Trophoblast cell (in vitro differentiated cells and primary cell): Measurements from ENCODE around the gene CAPN8.
A peak's percentile ranks its signal among the peaks of the same experiment; 100 is the strongest.

Experiments
- DNase-seq, 2 donors: peaks; one replicate each; pipeline ENCODE4 v3.0.0-alpha.2; 2016
- H2AFZ ChIP-seq: 2 replicates; pipeline ENCODE4 v1.6.1; 2013; ENCODE audit warnings: low read length, moderate library complexity, mild to moderate bottlenecking; ENCODE audit not compliant: insufficient read depth, poor library complexity
- H2AK5ac ChIP-seq: 2 replicates; pipeline ENCODE4 v1.6.1; 2013; ENCODE audit warnings: mild to moderate bottlenecking, low read length
- H2BK120ac ChIP-seq: 2 replicates; pipeline ENCODE4 v1.6.1; 2013; ENCODE audit warnings: low read length, mild to moderate bottlenecking, moderate library complexity; ENCODE audit not compliant: insufficient read depth, poor library complexity
- H2BK12ac ChIP-seq: 2 replicates; pipeline ENCODE4 v1.6.1; 2013; ENCODE audit warnings: mild to moderate bottlenecking, low read length, moderate library complexity
- H2BK5ac ChIP-seq: 2 replicates; pipeline ENCODE4 v1.6.1; 2013; ENCODE audit warnings: low read length, low read depth, moderate library complexity, mild to moderate bottlenecking; ENCODE audit not compliant: poor library complexity
- H3K14ac ChIP-seq: 2 replicates; pipeline ENCODE4 v1.6.1; 2013; ENCODE audit warnings: mild to moderate bottlenecking, low read length
- H3K18ac ChIP-seq: 2 replicates; pipeline ENCODE4 v1.6.1; 2013; ENCODE audit warnings: mild to moderate bottlenecking, low read length
- H3K23ac ChIP-seq: 2 replicates; pipeline ENCODE4 v1.6.1; 2013; ENCODE audit warnings: low read length
- H3K27ac ChIP-seq: 2 replicates; pipeline ENCODE4 v1.5.1; 2013; ENCODE audit warnings: low read depth, mild to moderate bottlenecking, inconsistent platforms, low read length, moderate library complexity
- H3K27me3 ChIP-seq: 2 replicates; pipeline ENCODE4 v1.6.1; 2013; ENCODE audit warnings: inconsistent platforms, mild to moderate bottlenecking, low read length, moderate library complexity; ENCODE audit not compliant: insufficient read depth
- H3K36me3 ChIP-seq, 2 experiments: 1 replicate in 1 of 2; 2 replicates in 1 of 2; pipeline ENCODE4 v1.6.1; 2013; ENCODE audit warnings: low read length in 2 of 2, mild to moderate bottlenecking in 2 of 2, moderate library complexity in 1 of 2; ENCODE audit not compliant: insufficient read depth in 2 of 2, control insufficient read depth in 1 of 2
- H3K4ac ChIP-seq: 2 replicates; pipeline ENCODE4 v1.6.1; 2013; ENCODE audit warnings: low read depth, mild to moderate bottlenecking, low read length, moderate library complexity
- H3K4me1 ChIP-seq, 2 experiments: 1 replicate in 1 of 2; 2 replicates in 1 of 2; pipeline ENCODE4 v1.6.1; 2013; ENCODE audit warnings: low read length in 2 of 2, mild to moderate bottlenecking in 2 of 2, moderate library complexity in 1 of 2; ENCODE audit not compliant: insufficient read depth in 2 of 2, control insufficient read depth in 1 of 2
- H3K4me2 ChIP-seq: 2 replicates; pipeline ENCODE4 v1.6.1; 2013; ENCODE audit warnings: inconsistent platforms, mild to moderate bottlenecking, low read length, moderate library complexity
- H3K4me3 ChIP-seq: 2 replicates; pipeline ENCODE4 v1.5.1; 2013; ENCODE audit warnings: mild to moderate bottlenecking, low read depth, low read length, inconsistent platforms
- H3K79me1 ChIP-seq: one replicate; pipeline ENCODE4 v1.6.1; 2013; ENCODE audit warnings: low read length
- H3K79me2 ChIP-seq: 2 replicates; pipeline ENCODE4 v1.6.1; 2013; ENCODE audit warnings: low read length, mild to moderate bottlenecking; ENCODE audit not compliant: control insufficient read depth, insufficient read depth, poor library complexity
- H3K9ac ChIP-seq: 2 replicates; pipeline ENCODE4 v1.6.1; 2013; ENCODE audit warnings: mild to moderate bottlenecking, low read length
- H3K9me3 ChIP-seq: 2 replicates; pipeline ENCODE4 v1.6.1; 2013; ENCODE audit warnings: low read depth, mild to moderate bottlenecking, control low read depth, inconsistent platforms, low read length; ENCODE audit not compliant: insufficient read depth
- H4K12ac ChIP-seq: 2 replicates; pipeline ENCODE4 v1.6.1; 2013; ENCODE audit warnings: low read depth, mild to moderate bottlenecking, low read length, moderate library complexity
- H4K8ac ChIP-seq: 2 replicates; pipeline ENCODE4 v1.6.1; 2013; ENCODE audit warnings: low read depth, mild to moderate bottlenecking, low read length, moderate library complexity
- H4K91ac ChIP-seq: one replicate; pipeline ENCODE4 v1.6.1; 2013; ENCODE audit warnings: low read depth, mild to moderate bottlenecking, low read length, moderate library complexity
- WGBS: extraction: QIAGEN DNeasy Blood & Tissue Kit; methylation state at CpG from one replicate; pipeline ENCODE4 v1.1.7; 2013; ENCODE audit warnings: missing lambda C conversion rate; ENCODE audit not compliant: insufficient read length, insufficient coverage; ENCODE audit errors: extremely low coverage; 5-methylcytosine and 5-hydroxymethylcytosine counted together

The CAPN8 gene

GRCh38 chr1:223534677-223535076, 130.8 kb downstream of the CAPN8 start:
- Histone ChIP-seq H3K14ac (no peak overlapping the region), H3K79me2 (no peaks in the 10 kb centered on the region), H4K12ac (no peak overlapping the region), H3K18ac (no peak overlapping the region), H2BK120ac (no peak overlapping the region), H3K9me3 (peaks cover 3% of the 10 kb centered on the region), H2AK5ac (no peak overlapping the region), H3K4me1 (no peaks in the 10 kb centered on the region), H2BK5ac (no peak overlapping the region), H3K9ac (no peak overlapping the region), H3K23ac (no peak overlapping the region), H3K27ac (no peak overlapping the region), H3K36me3 (no peaks in the 10 kb centered on the region), H4K91ac (no peak overlapping the region), H3K4me2 (no peak overlapping the region), H2BK12ac (no peak overlapping the region), H3K4me3 (no peak overlapping the region), H4K8ac (no peak overlapping the region), H3K27me3 (no peaks in the 10 kb centered on the region), H3K4ac (no peak overlapping the region), H2AFZ (no peak overlapping the region), H3K79me1 (no peaks in the 10 kb centered on the region)
- no CpG with 5 or more reads among the region's 3 CpGs for WGBS
- no peak for DNase-seq

GRCh38 chr1:223533708-223534107, 131.8 kb downstream of the CAPN8 start:
- no peak overlapping the region for H3K4me3 ChIP-seq
- no peak overlapping the region for H3K4me2 ChIP-seq
- H3K9me3 ChIP-seq = peaks cover 2% of the 10 kb centered on the region
- no peak overlapping the region for H4K12ac ChIP-seq
- no peak overlapping the region for H3K9ac ChIP-seq
- no peaks in the 10 kb centered on the region for H3K79me2 ChIP-seq
- H2BK120ac ChIP-seq = no peak overlapping the region
- no CpG with 5 or more reads among the region's 2 CpGs for WGBS
- H3K23ac ChIP-seq = no peak overlapping the region
- H4K8ac ChIP-seq = no peak overlapping the region
- H4K91ac ChIP-seq = no peak overlapping the region
- H3K14ac ChIP-seq = no peak overlapping the region
- no peak overlapping the region for H3K18ac ChIP-seq
- no peak overlapping the region for H3K4ac ChIP-seq
- H3K4me1 ChIP-seq = no peaks in the 10 kb centered on the region
- H2AFZ ChIP-seq = no peak overlapping the region
- no peak overlapping the region for H2BK12ac ChIP-seq
- DNase-seq = no peak
- H3K36me3 ChIP-seq = no peaks in the 10 kb centered on the region
- H3K27me3 ChIP-seq = no peaks in the 10 kb centered on the region
- no peak overlapping the region for H2BK5ac ChIP-seq
- H2AK5ac ChIP-seq = no peak overlapping the region
- H3K79me1 ChIP-seq = no peaks in the 10 kb centered on the region
- no peak overlapping the region for H3K27ac ChIP-seq

GRCh38 chr1:223531742-223532341, 133.7 kb downstream of the CAPN8 start:
- Histone ChIP-seq H3K9ac (no peak overlapping the region), H2AK5ac (no peak overlapping the region), H3K18ac (no peak overlapping the region), H4K12ac (no peak overlapping the region), H3K4me1 (no peaks in the 10 kb centered on the region), H3K79me2 (no peaks in the 10 kb centered on the region), H3K79me1 (no peaks in the 10 kb centered on the region), H2BK120ac (no peak overlapping the region), H2BK5ac (no peak overlapping the region), H3K14ac (no peak overlapping the region), H2BK12ac (no peak overlapping the region), H3K23ac (no peak overlapping the region), H3K4ac (no peak overlapping the region), H3K36me3 (no peaks in the 10 kb centered on the region), H3K27me3 (no peaks in the 10 kb centered on the region), H3K4me2 (no peak overlapping the region), H4K8ac (no peak overlapping the region), H3K9me3 (peaks cover 2% of the 10 kb centered on the region), H3K4me3 (no peak overlapping the region), H3K27ac (no peak overlapping the region), H2AFZ (no peak overlapping the region), H4K91ac (no peak overlapping the region)
- peak; percentile 22 to 60 for DNase-seq
- WGBS = no CpG with 5 or more reads among the region's 11 CpGs

GRCh38 chr1:223525957-223526356, 139.5 kb downstream of the CAPN8 start:
- no peaks in the 10 kb centered on the region for H3K79me1 ChIP-seq
- no peak overlapping the region for H3K9ac ChIP-seq
- H3K14ac ChIP-seq = no peak overlapping the region
- H2AFZ ChIP-seq = no peak overlapping the region
- no peak overlapping the region for H2BK5ac ChIP-seq
- DNase-seq = no peak
- no peak overlapping the region for H3K4ac ChIP-seq
- H3K27me3 ChIP-seq = no peaks in the 10 kb centered on the region
- H4K8ac ChIP-seq = no peak overlapping the region
- H3K23ac ChIP-seq = no peak overlapping the region
- no peaks in the 10 kb centered on the region for H3K79me2 ChIP-seq
- no CpG with 5 or more reads among the region's 3 CpGs for WGBS
- H3K4me2 ChIP-seq = no peak overlapping the region
- no peaks in the 10 kb centered on the region for H3K4me1 ChIP-seq
- no peak overlapping the region for H4K12ac ChIP-seq
- H3K9me3 ChIP-seq = no peaks in the 10 kb centered on the region
- H3K4me3 ChIP-seq = no peak overlapping the region
- no peak overlapping the region for H2BK12ac ChIP-seq
- no peaks in the 10 kb centered on the region for H3K36me3 ChIP-seq
- H2AK5ac ChIP-seq = no peak overlapping the region
- H3K18ac ChIP-seq = no peak overlapping the region
- no peak overlapping the region for H3K27ac ChIP-seq
- no peak overlapping the region for H4K91ac ChIP-seq
- no peak overlapping the region for H2BK120ac ChIP-seq
